Hindlimb muscle (tissue), 1 donor: Measurements from ENCODE around the gene SLC43A1. TPM values are rescaled to one million over a fixed set of nuclear protein-coding genes. Genes with fewer than 3 reads are reported as not detected.
"Not testable (repeated sequence)": the region's sequence is repeated elsewhere in the genome, so short reads cannot be mapped to it uniquely, and the experiment has no call there.

Source experiments
- DNase-seq: peaks from one replicate; pipeline ENCODE4 v3.0.0-alpha.2; 2013
- polyA plus RNA-seq: library from polyadenylated mRNA; unstranded; fragments of 120-200 nt; gene quantifications from one replicate; pipeline ENCODE4 v1.2.1, GENCODE V29; 2013; ENCODE audit not compliant: insufficient read length

SLC43A1 gene
- 19.3 TPM for polyA plus RNA-seq

DNA sequence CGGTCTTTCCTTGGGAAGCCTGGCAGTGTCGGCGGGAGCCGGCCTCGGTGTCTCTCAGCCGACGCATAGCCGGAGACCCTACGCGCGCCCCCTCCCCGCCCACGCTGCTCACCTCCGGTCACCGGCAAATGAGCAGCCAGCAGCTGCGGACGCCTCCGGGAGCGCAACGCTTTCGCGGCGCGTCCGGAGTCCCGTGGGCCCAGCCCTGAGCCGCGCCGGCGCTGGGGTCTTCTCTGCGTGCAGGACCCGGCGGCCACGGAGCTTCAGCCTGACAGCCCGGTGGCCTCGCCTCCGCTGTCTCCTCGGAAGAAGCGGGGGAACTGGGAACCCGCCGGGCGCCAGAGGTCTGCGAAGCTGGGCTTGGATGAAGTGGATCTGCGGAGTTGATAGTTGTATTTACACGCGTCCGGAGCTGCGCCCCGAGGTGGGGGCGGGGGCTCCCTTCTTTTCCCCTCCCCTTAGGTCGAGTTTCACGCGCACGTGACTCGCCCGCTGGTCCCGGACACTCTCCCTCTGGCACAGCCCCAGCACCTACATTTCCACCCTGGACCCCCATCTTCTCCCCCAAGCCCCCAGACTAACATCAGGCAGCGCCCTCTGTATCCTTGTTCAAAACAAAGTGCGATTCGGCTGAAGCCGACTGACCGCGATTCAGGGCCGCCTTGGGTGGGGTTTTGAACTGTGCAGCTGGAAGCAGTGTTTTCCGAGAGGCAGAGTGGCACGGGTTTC is at the start of gene SLC43A1:
TSS of gene SLC43A1 (minus strand) at position 371 of the 729 bp plus-strand sequence. CDS start 1,591 bp downstream, outside the sequence.
- peak; percentile 64 for DNase-seq

DNA sequence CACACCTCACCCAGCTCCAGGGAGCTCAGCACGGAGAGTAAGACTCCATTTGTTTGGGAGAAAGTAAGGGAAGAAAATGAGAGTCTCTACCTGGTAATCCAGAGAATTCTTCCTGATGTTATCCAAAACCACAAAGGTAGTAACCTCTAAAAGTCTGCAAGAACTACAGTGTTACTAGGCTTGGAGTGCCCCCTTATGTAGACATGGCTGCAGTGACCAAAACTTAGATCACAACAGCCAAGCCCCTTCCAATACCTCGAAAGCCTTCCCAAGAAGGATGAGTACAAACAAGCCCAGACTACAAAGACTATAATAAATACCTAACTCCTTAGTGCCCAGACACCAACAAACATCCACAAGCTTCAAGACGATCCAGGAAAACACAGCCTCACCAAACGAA is 47.1 kb upstream of the SLC43A1 start:
- no peak for DNase-seq

DNA sequence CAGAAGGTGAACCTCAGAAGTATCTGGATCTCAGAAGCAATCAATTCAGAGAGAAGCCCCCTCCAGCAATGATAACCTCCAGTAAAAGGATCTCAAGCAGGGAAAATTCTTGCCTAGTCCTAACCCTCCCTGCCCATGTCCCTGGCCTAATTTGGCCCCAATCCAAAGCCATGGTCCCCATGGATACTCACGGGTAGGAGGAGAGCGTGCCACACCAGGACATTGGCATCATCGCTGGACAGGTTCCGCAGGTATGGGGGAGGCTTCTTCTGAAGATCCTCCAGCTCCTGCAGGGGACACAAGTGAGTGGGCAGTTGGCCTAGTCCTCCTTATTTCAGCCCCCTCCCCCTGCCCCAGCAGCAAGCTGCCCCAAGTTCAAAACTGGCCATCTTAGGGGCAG is 44.6 kb upstream of the SLC43A1 start:
- DNase-seq: no peak

DNA sequence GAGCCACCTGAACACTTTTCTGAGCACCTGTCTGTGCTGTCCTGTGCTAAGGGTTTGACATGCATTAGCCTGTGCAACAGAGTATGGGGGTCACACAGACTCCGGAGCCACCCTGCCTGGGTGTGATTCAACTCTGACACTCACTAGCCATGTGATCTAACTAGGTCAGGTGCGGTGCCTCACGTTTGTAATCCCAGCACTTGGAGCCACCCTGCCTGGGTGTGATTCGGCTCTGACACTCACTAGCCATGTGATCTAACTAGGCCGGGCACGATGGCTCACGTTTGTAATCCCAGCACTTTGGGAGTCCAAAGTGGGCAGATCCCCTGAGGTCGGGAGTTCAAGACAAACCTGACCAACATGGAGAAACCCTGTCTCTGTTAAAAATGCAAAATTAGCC is 40.5 kb upstream of the SLC43A1 start:
- DNase-seq: no peak

DNA sequence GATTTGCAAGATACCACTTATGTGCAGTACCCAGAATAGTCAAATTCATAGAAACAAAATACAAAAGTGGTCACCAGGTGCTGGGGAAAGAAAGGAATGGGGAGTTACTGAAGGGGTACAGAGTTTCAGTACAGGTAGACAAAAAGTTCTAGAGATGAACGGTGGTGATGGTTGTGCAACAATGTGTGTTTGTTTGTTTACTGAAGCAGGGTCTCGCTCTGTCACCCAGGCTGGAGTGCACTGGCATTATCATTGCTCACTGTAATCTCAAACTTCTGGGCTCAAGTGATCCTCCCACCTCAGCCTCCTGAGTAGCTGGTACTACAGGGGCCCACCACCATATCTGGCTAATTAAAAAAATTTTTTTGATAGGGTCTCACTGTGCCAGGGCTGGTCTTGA is 39.9 kb upstream of the SLC43A1 start:
- no peak for DNase-seq

DNA sequence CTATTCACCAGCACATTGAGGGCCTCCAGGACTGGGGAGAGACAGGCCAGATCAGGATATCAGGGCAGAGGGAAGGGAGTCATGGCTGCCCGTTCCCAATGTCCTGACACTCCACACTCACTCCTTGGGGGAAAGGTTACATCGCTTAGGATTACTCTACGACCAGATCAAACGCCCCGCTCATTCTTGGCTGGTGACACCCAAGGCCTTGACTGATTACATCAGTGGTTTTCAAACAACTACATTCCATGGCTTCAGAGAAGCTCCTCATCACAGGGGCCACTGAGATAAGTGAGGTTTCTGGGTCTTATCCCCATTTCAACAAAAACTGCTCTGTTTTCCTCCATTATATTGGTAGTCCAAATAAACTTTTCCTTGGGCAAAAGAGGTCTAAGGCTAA is 37.0 kb upstream of the SLC43A1 start:
- DNase-seq: no peak

DNA sequence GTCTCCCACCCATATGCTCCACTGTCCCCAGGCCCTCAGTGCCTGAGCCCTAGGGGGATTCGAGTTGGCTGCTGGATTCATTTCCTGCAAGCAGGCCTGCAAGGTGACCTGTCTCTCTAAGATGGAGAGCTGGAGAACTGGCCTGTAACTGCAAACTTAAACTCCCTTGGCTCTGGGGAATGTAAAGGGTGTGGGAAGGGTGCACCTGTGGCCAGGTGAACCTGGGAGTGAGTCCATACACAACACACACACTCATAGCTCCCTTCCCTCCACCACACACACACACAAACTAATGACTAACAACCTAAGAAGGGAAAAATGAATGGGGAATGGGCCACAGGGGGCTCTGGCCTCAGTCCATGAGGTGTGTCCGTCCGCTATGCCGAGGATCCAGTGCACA is 36.4 kb upstream of the SLC43A1 start:
- DNase-seq: no peak

DNA sequence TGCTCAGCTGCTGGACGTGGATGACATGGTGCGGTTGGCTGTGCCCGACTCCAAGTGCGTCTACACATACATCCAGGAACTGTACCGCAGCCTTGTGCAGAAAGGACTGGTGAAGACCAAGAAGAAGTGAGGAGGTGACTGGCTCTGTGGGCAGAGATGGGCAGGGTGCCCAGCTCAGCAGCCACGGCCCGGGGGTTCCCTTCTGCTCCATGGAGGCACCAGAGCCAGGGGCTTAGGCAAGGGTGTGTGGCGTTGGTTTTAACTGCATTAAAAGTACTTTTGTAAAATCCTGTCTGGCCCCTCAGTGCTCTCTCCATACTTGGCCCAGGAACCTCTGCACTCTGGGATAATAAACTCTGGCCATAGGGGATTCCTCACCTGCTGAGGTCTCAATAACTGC is 34.5 kb upstream of the SLC43A1 start:
- DNase-seq: no peak

DNA sequence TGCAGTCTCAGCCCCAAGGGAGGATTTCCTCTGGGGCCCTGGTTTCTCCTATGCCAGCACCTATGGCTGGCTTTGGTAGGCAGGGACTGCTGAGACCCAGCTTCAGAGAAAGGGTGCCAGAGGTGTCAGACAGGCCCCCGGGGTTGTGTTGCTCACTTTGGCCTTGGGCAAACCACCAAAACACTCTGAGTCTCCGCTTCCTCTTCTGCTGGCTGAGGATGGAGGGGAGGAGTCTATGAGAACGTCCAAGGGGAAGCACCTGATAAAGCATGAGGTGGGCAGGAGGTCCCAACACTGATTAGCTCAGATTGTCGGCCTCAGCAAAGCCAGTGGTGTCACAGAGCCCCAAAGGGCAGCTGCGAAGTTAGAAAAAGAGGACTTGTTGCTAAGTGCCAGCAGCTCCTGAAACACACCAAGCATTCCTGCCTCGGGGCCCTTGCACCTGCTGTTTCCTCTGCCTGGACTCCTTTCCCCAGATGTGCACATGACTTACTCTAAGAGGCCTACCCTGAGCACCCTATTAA is 32.4 kb upstream of the SLC43A1 start:
- no peak for DNase-seq

DNA sequence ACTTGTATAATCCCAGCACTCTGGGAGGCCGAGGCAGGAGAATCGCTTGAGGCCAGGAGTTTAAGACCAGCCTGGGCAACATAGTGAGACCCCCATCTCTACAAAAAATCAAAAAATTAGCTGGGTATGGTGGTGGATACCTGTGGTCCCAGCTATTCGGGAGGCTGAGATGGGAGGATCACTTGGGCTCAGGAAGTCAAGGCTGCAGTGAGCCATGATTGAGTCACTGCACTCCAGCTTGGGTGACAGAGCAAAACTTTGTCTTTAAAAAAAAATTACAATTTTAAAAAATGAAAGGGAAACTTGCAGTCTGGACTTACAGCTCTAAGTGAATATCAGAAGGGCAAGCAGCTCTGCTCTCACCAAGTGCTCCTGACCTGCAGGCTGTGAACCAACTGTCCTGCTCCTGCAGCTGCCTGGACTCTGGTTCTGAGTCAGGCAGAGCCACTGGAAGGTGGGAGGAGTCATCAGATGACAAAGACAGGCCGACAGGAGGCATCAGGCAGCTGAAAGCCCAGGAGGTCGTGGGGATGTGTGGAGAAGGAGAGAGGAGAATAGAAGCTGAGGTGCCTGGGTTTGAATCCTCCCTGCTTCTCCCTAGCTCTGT is 31.5 kb upstream of the SLC43A1 start:
- no peak for DNase-seq

DNA sequence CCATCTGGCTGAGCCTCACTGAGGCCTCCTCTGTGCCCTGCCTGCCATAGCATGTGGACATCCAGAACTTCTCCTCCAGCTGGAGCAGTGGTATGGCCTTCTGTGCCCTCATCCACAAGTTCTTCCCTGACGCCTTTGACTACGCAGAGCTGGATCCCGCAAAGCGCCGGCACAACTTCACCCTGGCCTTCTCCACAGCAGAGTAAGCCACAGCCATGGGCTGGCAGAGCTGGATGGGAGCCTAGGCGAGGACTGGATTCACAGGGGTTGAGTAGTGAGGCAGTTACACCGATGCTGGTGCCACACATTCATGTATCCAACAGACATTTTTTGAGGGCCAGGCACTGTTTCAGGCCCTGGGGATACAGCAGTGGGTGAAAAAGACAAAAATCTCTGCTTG is 30.9 kb upstream of the SLC43A1 start:
- DNase-seq: no peak

DNA sequence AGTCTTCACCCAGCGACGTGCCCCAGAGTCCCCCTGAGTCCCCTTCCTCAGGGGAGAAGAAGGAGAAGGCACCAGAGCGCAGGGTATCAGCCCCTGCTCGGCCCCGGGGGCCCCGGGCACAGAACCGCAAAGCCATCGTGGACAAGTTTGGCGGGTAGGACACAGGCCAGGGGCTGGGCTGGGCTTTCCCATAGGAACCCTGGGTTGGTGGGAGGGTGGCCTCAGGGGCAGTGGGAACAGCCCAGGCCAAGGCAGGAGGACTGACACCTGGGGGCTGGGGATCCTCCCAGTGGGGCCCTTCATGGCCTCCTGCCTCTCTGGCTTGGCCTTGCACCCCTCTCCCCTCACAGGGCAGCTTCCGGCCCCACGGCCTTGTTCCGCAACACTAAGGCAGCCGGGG is 30.4 kb upstream of the SLC43A1 start:
- no peak for DNase-seq

DNA sequence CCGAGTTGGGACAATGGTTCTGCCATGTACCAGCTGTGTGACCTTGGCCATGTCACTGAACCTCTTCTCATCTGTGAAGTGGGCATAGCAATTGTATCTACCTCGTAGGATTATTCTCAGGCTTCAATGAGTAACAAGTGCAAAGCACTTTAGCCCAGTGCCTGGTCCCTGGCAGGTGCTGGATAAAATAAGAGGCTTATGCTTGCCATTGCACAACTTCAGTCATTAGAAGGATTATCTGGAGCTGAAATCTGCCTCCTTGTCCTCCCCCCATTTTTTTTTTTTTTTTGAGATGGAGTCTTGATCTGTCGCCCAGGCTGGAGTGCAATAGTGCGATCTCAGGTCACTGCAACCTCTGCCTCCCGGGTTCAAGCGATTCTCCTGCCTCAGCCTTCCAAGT is 29.1 kb upstream of the SLC43A1 start:
- no peak for DNase-seq

DNA sequence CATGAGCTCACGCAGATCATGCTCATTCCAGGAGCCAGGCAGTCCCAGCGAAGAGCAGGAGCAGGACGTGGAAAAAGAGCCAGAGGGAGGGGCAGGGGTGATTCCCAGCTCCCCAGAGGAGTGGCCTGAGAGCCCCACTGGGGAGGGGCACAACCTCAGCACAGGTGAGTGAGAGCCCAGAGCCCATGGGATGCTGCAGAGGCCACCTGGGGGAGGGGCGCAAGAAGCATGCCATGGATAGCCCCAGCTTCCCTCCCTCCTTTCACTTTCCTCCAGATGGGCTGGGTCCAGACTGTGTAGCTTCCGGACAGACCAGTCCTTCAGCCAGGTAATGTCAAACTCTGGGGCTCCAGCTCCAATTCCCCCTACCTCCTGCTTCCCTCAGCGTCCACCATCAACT is 28.1 kb upstream of the SLC43A1 start:
- no peak for DNase-seq

DNA sequence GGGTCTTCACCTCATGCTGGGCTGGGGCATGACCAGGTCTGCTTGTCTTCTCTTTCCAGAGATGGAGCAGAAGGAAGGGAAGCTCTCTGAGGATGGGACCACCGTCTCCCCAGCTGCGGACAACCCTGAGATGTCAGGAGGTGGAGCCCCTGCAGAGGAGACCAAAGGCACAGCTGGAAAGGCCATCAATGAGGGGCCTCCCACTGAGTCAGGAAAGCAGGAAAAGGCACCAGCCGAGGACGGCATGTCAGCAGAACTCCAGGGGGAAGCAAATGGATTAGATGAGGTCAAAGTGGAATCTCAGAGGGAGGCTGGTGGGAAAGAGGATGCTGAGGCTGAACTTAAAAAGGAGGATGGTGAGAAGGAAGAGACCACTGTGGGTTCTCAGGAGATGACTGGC is 27.1 kb upstream of the SLC43A1 start:
- no peak for DNase-seq

DNA sequence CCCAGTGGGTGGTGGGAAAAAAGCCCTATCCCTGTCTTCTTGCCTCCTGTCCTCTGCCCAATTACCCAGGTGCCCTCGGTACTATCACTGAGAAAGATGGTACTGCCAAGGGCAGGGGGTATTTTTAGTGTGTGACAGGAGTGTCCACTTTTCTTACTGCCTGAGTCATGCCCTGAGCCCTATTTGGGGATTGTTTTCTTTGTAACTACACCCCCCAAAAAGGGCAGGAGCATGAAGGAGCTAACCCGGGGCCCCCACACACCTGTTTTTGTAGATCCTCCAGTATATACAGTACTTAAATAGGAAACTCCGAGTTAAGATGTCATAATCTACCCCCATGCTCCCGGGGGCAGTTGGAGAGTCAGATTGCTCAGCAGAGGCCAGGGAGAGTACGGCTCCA is 25.7 kb upstream of the SLC43A1 start:
- no peak for DNase-seq

DNA sequence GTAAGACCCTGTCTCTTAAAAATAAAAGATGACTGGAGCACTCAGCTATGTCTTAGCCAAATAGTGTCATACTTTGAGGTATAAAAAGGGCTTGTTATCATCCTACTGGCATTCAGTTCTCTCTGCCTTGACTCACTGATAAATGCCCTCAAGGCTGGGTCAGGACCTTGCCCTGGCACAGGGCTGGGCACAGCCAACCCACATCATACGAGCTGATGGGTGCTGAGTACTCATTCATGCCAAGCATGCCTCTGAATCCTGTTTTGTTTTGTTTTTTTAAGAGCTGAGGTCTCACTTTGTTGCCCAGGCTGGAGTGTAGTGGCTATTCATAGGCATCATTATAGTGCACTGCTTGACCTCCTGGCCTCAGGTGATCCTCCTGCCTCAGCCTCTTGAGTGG is 23.8 kb upstream of the SLC43A1 start:
- no peak for DNase-seq

DNA sequence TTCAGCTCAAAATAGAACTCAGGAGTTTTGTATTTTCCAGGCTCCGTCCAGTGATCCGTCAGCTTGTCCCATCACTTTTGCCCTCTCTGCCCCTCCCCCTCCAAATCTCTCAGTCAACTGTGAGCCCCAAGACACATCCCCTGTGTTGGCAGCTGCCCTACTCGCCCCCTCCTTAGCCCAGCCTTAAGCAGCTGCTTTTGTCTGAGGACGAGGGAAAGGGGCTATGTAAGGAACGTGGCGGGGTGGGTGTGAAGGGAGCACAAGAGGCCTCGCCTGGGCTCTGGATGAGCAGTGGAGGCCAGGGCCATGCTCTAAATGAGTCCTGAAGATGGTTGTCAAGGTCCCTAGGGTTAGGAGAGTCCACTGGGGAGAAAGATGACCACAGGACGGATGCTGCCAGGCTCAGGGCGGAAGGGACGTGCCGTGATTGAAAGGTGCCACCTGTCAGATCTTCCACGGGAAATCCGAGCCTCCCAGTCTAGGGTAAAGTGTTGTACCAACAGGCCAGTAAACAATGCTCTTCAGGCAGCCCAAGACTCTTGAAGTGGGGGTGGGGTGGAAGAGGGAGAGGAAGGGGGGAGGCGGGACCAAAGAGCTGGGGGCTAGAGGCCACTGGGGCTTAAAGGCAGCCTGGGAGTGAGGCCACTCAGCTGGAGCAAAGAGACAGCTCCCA is 21.6 kb upstream of the SLC43A1 start, which contains the start of gene SMTNL1:
TSS of gene SMTNL1 (plus strand) at position 649 of the 673 bp plus-strand sequence. CDS start 5,048 bp downstream, outside the sequence.
- DNase-seq: no peak

DNA sequence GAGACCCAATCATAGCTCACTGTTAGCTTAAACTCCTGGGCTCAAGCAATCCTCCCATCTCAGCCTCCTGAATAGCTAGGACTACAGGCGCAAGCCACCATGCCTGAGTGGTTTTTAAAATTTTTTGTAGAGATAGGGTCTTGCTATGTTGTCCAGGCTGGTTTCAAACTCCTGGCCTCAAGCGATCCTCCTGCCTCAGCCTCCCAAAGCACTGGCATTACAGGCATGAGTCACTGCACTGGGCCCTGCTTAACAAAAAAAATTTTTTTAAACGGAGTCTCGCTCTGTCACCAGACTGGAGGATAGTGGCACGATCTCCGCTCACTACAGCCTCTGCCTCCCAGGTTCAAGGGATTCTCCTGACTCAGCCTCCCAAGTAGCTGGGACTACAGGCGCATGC is 18.9 kb upstream of the SLC43A1 start:
- DNase-seq: not testable (repeated sequence)

DNA sequence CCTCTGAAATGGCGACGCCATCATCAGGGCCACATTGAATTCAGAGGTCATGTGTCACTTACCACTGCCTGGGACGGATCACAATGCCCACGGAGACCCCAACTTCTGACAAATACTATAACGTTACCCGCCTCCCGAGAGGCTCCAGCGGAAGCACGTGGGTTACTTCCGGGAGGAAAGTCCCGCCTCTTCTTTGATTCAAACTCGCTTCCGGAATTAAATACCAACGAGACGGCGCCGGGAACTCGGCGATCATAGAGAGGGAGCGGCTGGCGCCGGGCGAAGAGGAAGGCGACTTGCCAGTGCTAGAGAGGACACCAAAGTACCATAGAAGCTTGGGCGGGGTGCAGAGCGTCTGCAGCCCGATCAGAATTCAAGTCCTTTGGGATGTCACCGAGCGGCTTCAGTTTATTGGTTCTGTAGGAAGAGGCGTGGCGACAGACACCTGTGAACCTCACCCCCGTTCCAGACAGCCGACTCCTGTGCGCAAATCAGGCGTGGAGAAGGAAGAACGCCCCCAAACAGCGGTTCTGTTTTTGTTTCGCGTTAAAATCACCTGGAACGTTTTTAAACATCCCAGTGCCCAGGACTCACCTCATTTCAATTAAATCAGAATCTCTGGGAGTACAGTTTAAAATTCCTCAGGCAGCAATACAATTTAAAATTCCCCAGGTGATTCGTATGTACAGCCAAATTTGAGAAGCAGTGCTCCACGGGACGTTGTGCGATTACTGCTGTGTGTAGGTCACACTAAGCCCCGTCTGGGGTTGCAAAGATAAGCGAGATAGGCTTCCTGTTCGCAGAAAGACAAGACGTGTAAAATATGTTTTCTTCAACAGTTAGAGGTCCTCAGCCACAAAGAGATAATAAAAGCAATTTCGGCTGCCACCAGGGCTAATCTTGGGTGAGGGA is 15.3 kb upstream of the SLC43A1 start, which contains the start of gene TIMM10:
TSS of gene TIMM10 (minus strand) at position 159 of the 912 bp plus-strand sequence. CDS start 565 bp downstream, outside the sequence.
- peak; percentile 91 for DNase-seq

DNA sequence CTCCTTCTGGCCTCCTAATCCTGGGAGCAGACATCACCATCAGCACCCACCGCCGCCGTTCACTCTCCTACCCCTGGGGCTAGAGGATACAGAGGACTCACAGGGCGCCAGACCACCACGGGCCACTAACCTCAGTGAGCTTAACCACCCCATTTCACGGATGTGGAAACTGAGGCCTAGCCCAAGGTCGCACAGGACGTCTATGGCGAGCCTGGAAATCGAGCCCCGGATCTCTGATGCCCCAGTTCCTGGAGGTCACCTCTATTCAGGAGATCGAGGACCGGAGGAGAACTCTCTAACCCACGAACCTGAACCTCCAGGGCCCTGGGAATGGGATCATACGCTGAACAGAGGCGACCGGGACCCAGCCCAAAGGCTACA is 14.7 kb upstream of the SLC43A1 start:
- DNase-seq: no peak

DNA sequence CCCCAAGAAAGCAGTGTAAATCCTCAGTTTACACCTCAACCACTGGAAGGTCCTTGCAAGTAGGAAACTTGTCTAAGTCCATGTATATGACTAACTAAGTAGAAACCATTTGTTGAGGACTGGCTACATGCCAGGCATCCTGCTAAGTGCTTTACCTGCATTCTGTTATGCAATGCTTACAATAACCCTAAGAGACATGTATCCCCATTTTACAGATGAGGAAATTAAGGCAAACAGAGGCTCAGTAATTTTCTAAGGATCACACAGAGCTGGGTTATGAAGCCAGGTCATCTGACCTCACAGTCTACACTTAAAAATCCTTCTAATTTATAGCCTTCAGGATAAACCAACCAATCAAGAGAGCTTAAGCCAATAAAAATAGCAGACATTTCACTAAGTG is 13.5 kb upstream of the SLC43A1 start:
- no peak for DNase-seq
